ENCODE results near the gene ZFYVE9.

GRCh38 chr1:52193985-52194384 is 52.1 kb downstream of the ZFYVE9 start:
- TF ChIP-seq GATA2 (IDR thresholded peaks at IDR 0.05; ENCODE audit: low read depth, low read length) (no peak), GATA3 (IDR thresholded peaks at IDR 0.05; ENCODE audit: low read depth, low read length) (no peak)

Data from SH-SY5Y (cell line).